Measurements from ENCODE around the gene SYT9.

SYT9 gene

GRCh38 chr11:7469351-7469865 lies 217.7 kb downstream of the SYT9 start:
- no peak for DNase-seq (ENCODE audit: low read depth in 3 of 3)

- DNase-seq (ENCODE audit: low read depth in 3 of 3) = no peak
Measured at GRCh38 chr11:7471071-7471470, 219.4 kb downstream of the SYT9 start.

- no peak for DNase-seq (ENCODE audit: low read depth in 3 of 3)
Measured at GRCh38 chr11:7473717-7474116, 222.0 kb downstream of the SYT9 start.

- no peak for DNase-seq (ENCODE audit: low read depth in 3 of 3)
Measured at GRCh38 chr11:7480113-7480512, 228.4 kb downstream of the SYT9 start.

- DNase-seq (ENCODE audit: low read depth in 3 of 3) = no peak
Measured at GRCh38 chr11:7484131-7484530, 232.4 kb downstream of the SYT9 start.

GRCh38 chr11:7484645-7485044 lies 232.9 kb downstream of the SYT9 start:
- no peak for DNase-seq (ENCODE audit: low read depth in 3 of 3)

GRCh38 chr11:7485186-7486097 lies 233.7 kb downstream of the SYT9 start, which contains the start of gene OLFML1:
Gene OLFML1, plus strand, starts transcription at chr11:7485506. Its CDS starts 370 bp downstream, at chr11:7485876.
- DNase-seq (ENCODE audit: low read depth in 3 of 3) = no peak

GRCh38 chr11:7486098-7486780 lies 234.5 kb downstream of the SYT9 start:
- no peak for DNase-seq (ENCODE audit: low read depth in 3 of 3)

GRCh38 chr11:7486781-7487140 lies 235.1 kb downstream of the SYT9 start:
- no peak for DNase-seq (ENCODE audit: low read depth in 3 of 3)

GRCh38 chr11:7487360-7487759 lies 235.7 kb downstream of the SYT9 start:
- no peak for DNase-seq (ENCODE audit: low read depth in 3 of 3)

GRCh38 chr11:7488681-7489080 lies 237.0 kb downstream of the SYT9 start:
- no peak for DNase-seq (ENCODE audit: low read depth in 3 of 3)

- no peak for DNase-seq (ENCODE audit: low read depth in 3 of 3)
Measured at GRCh38 chr11:7489376-7489775, 237.7 kb downstream of the SYT9 start.

GRCh38 chr11:7490054-7490453 lies 238.3 kb downstream of the SYT9 start:
- no peak for DNase-seq (ENCODE audit: low read depth in 3 of 3)

- no peak for DNase-seq (ENCODE audit: low read depth in 3 of 3)
Measured at GRCh38 chr11:7490535-7490934, 238.8 kb downstream of the SYT9 start.

- no peak for DNase-seq (ENCODE audit: low read depth in 3 of 3)
Measured at GRCh38 chr11:7492253-7492652, 240.5 kb downstream of the SYT9 start.

- no peak for DNase-seq (ENCODE audit: low read depth in 3 of 3)
Measured at GRCh38 chr11:7493670-7494069, 242.0 kb downstream of the SYT9 start.

GRCh38 chr11:7494086-7494745 lies 242.5 kb downstream of the SYT9 start:
- DNase-seq (ENCODE audit: low read depth in 3 of 3) = no peak

GRCh38 chr11:7495882-7496551 lies 244.3 kb downstream of the SYT9 start:
- DNase-seq (ENCODE audit: low read depth in 3 of 3) = no peak

- no peak for DNase-seq (ENCODE audit: low read depth in 3 of 3)
Measured at GRCh38 chr11:7498193-7498592, 246.5 kb downstream of the SYT9 start.

GRCh38 chr11:7499081-7499480 lies 247.4 kb downstream of the SYT9 start:
- no peak for DNase-seq (ENCODE audit: low read depth in 3 of 3)

- DNase-seq (ENCODE audit: low read depth in 3 of 3) = no peak
Measured at GRCh38 chr11:7500251-7500650, 248.5 kb downstream of the SYT9 start.

GRCh38 chr11:7501251-7501650 lies 249.5 kb downstream of the SYT9 start:
- DNase-seq (ENCODE audit: low read depth in 3 of 3) = no peak
